GM12872 (cell line): ENCODE results near the gene ARHGAP6.

Experiments used
- TF ChIP-seq, protein P1 (sequence below): IDR thresholded peaks from 3 replicates; pipeline ENCODE4 v1.5.1; 2011; ENCODE audit warnings: low read depth, mild to moderate bottlenecking, low read length, moderate library complexity; ENCODE audit not compliant: insufficient read depth

ARHGAP6 gene

DNA sequence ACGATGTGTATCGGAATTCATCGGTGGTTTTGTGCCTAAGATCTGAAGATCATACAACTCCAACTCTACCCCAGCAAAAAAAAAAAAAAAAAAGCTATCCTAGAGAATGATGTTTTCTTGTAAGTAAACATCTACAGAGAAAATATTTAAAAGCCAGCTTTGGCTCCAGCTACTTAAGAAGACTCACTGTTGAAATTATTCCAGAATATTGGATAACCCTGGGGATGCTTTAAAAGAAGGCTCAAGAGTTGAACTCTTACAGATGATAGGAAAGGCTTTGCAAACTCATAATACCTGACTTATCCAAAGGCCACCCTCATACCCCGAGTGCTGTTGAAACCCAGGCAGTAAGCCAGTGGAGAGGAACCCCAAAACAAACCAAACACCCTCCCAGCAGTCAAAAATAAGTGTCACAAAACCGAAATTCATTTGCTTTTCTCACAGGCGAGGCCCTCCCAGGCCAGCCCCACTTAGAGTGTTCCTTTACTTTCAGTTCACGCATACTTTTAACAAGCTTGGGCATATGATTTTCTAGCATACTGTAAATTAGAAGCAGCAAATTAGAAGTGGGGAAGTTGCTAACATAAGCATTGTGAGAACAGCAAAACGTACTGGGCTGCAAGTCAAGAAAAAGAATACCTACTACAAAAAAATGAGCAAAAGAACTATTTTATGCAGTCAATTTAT, 375.2 kb downstream of the ARHGAP6 start:
- TF ChIP-seq, protein P1, sequence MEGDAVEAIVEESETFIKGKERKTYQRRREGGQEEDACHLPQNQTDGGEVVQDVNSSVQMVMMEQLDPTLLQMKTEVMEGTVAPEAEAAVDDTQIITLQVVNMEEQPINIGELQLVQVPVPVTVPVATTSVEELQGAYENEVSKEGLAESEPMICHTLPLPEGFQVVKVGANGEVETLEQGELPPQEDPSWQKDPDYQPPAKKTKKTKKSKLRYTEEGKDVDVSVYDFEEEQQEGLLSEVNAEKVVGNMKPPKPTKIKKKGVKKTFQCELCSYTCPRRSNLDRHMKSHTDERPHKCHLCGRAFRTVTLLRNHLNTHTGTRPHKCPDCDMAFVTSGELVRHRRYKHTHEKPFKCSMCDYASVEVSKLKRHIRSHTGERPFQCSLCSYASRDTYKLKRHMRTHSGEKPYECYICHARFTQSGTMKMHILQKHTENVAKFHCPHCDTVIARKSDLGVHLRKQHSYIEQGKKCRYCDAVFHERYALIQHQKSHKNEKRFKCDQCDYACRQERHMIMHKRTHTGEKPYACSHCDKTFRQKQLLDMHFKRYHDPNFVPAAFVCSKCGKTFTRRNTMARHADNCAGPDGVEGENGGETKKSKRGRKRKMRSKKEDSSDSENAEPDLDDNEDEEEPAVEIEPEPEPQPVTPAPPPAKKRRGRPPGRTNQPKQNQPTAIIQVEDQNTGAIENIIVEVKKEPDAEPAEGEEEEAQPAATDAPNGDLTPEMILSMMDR, result no peak

DNA sequence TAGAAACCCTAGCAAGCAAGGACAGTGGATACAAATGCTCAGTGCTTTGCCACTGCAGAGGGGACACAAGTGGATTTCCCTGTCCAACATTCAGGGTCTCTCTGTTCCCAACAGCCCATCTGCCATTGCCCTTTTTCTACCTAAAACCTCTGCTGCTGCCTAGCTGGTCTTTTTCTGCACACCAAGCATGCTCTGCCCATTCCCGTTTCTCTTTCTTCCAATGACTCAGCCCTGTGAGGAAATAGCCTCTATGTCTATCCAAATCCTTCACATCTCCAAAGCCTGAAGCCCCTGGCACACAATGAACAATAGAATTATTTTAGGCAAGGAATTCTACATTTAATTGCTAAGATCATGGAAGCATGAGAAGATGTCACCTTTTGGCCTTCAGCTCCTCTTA, 378.2 kb downstream of the ARHGAP6 start:
- TF ChIP-seq, protein P1, result no peak

DNA sequence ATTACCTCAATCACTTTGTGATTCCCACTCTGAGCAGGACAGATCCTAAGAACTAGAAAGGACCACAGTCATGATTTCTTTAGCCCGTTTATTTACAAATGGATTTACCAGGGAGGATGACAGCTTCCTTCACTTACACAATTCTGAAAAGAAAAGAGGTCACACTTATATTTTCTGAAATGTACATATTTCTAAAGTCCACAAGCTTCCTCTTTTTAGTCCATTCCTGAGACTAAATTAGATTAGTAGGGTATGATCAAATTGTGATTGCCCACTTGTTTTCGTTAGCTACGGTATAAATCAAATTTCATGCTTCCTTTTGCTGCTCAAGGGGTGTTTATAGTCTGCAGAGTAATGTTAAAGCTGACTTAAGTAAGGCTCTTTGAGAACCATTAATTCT, 380.1 kb downstream of the ARHGAP6 start:
- TF ChIP-seq, protein P1, result no peak

DNA sequence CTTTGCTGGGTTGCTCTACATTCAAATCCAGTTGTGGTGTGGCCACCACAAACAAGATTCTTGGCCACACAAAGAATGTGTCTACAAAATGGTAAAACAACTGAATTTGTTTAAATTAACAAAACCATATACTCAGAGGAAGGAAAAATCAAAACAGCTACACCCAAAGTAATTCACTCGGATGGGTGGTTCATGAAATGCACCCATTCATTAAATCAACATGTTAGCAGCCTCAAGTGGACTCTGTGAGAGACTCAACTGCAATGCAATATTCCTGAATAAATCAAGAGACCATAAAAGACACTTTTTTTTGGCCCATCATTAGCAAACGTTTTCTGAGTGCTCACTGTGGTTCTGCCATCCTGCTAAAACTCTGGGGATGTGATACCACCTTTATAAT, 383.7 kb downstream of the ARHGAP6 start:
- TF ChIP-seq, protein P1, result no peak

DNA sequence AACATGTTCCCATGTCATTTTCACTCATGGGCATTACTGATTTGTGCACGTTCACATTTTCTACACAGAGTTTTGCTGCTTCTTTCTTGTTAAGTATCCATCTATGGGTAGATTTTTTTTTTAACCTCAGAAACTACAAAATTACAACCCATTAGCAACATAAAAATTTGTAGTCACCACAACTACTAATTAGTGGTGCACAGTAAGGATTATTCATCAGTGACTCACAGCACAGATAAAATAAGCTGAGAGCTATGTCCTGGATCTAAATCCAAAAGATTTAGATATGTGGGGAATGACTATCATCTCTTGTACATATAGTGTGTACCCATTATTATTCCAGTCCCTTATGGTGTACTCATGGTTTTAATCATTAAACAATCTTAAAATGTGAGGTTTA, 392.2 kb downstream of the ARHGAP6 start:
- TF ChIP-seq, protein P1, result no peak

DNA sequence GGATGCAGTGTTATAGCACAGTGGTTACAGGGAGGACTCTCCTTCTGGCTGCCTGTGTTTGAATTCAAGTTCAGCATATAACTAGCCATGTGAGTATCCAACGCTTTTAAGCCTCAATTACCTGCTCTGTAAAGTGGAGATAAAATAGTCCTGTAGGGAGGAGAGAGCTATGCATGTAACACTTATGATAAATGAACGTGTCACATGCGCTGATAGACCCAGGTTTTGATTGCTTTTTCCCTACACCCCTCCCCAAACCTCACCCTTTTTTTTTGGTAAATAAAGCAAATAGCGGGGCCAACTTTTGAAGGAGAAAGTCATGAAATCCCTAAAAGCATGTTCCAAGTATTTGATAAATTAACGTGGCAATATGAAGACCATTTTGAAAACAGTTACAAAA, 392.9 kb downstream of the ARHGAP6 start:
- TF ChIP-seq, protein P1, result no peak

DNA sequence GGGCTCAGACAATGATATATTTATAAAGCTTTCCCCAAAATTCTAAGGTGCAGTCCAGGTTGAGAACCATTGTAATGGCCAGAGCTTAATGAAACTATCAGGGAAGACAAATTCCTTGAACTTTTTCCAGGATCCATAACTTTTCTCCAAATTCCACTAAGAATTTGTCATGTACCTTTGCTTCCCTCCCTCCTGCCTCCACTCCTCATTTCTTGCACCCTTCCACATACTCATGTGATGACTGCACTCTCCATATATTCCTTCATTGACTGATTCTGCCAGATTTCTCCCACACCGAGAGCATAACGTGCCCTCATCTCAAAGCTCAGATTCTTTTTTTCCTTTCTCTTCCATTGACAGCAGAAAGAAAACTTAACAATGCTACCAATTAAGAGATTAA, 393.4 kb downstream of the ARHGAP6 start:
- TF ChIP-seq, protein P1, result no peak

DNA sequence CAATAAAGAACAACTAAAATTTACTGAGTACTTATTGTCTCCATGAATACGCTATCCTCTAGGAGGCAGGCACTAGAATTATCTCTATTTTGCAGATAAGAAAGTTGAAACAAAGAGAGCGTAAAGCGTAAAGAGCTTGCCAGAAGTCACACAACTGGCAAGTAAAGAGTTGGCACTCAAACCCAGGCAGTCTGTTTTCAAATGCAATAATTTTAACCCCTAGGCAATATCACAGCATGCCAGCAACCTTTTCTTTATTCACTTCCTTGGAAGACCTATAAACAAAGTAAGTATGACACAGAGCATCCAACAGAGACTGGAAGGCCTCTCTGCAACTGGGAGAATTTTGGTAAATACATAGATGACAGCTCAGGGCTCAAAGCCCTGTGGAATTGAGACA, 395.7 kb downstream of the ARHGAP6 start:
- TF ChIP-seq, protein P1, result no peak
